Pancreas (tissue), 10 donors: ENCODE data around the gene POLR3K. TPM values are rescaled to one million over a fixed set of nuclear protein-coding genes. Genes with fewer than 3 reads are reported as not detected.

Experiments used
- ATAC-seq, 4 donors: fragments of 200-7000 bp; cut with Tn5 transposase; one replicate each; pipeline versions ENCODE4 v1.8.0 to v1.9.1; 2020; ENCODE audit warnings: mild to moderate bottlenecking in 4 of 4, moderate library complexity in 4 of 4
- DNase-seq, 6 donors: peaks; one replicate each; pipeline ENCODE4 v3.0.0-alpha.2; 2020
- FAIRE-seq: peaks from 2 replicates; lab custom pipeline; 2012; peaks lifted over from hg19 to GRCh38; lab: Jason Lieb, UNC
- H3K27ac ChIP-seq, 4 donors: fragments of 200-600 bp; sonication (generic); 1 replicate in 3 of 4; 2 replicates in 1 of 4; pipeline versions ENCODE4 v1.5.0 to v1.8.0; 2020
- H3K27me3 ChIP-seq, 4 donors: fragments of 200-600 bp; one replicate each; pipeline ENCODE4 v1.8.0; 2021
- H3K36me3 ChIP-seq, 3 donors: fragments of 200-600 bp; sonication (generic) in 1 of 3; one replicate each; pipeline versions ENCODE4 v1.5.0 to v1.8.0; 2020 to 2021
- H3K4me1 ChIP-seq, 3 donors: fragments of 200-600 bp; one replicate each; pipeline ENCODE4 v1.8.0; 2021
- H3K4me3 ChIP-seq, 4 donors: fragments of 200-600 bp; sonication (generic) in 2 of 4; one replicate each; pipeline versions ENCODE4 v1.5.0 to v1.8.0; 2020 to 2021
- H3K9me3 ChIP-seq, 4 donors: fragments of 200-600 bp; one replicate each; pipeline ENCODE4 v1.8.0; 2021
- CTCF ChIP-seq, 4 donors: fragments of 200-600 bp; sonication (generic) in 3 of 4; IDR thresholded peaks; one replicate each; pipeline versions ENCODE4 v1.5.0 to v1.8.0; 2021; ENCODE audit warnings: antibody characterized with exemption in 4 of 4
- WGBS, 2 donors: extraction: QIAGEN DNeasy Blood & Tissue Kit; methylation state at CpG; one replicate each; pipeline ENCODE4 v1.1.7; 2013; 5-methylcytosine and 5-hydroxymethylcytosine counted together
- intact Hi-C, 3 donors: fragments of 100-400 bp; cut with DNase I; formaldehyde crosslinking; loops; one replicate each; pipeline versions ENCODE4 v1.11.1 to v1.14.2; 2022
- polyA plus RNA-seq, 2 donors: library from polyadenylated mRNA; stranded (reverse); fragments of 200-250 nt; gene quantifications; one replicate each; pipeline ENCODE4 v1.2.3, GENCODE V29; 2013
- total RNA-seq, 6 donors: library from RNA; stranded (reverse); fragmentation: NEBNext Ultra II Directional in 4 of 6; extraction: Animal tissue kit (Norgen Biotek cat#: 25700) in 4 of 6; gene quantifications; one replicate each; pipeline versions ENCODE4 v1.2.1 to v1.2.4, GENCODE V29; 2021 to 2023
- donor health status: healthy with polysubstance abuse.
- donor health status: DM: no; HTN: no; CAD: no; lungs with moderate emphysema.
- donor health status: DM: no; HTN: no; CAD: no.
- donor health status: control.
- donor health status: control.
- donor health status: Bipolar disorder and iron deficiency.
- donor health status: DM: yes; HTN: yes; CAD: no.
- donor health status: DM: no; HTN: no; CAD: no.
- donor health status: DM: no; HTN: no; CAD: no.
- donor health status: DM: yes; HTN: yes; CAD: no.

The POLR3K gene
- total and polyA plus RNA-seq, 8 donors: 2.8 to 5.3 (median 4.1) TPM

- H3K4me1 ChIP-seq: peaks cover 0 to 13% (median 11%) of the 10 kb centered on the region in 3 donors
- WGBS, 2 donors: 73 to 80% methylated on average over 8 of the region's 8 CpGs
- TF ChIP-seq CTCF (IDR thresholded peaks at IDR 0.05): no peak
- DNase-seq: peak in 2 of 6 donors; percentile 34 to 68
- FAIRE-seq: no peak
- H3K27ac ChIP-seq: no peak overlapping the region
- no peak overlapping the region for H3K4me3 ChIP-seq
- H3K27me3 ChIP-seq: no peaks in the 10 kb centered on the region
- ATAC-seq: no peak
- H3K36me3 ChIP-seq: no peaks in the 10 kb centered on the region
- intact Hi-C loops: no loop called here
- no peaks in the 10 kb centered on the region for H3K9me3 ChIP-seq
Measured at GRCh38 chr16:69181-69580, 15.8 kb upstream of the POLR3K start.

- WGBS, 2 donors: 86 to 89% methylated on average over 27 of the region's 27 CpGs
- no peaks in the 10 kb centered on the region for H3K9me3 ChIP-seq
- peaks cover 0 to 7% (median 0%) of the 10 kb centered on the region in 3 donors for H3K36me3 ChIP-seq
- peak in 2 of 6 donors; percentile 32 to 60 for DNase-seq
- H3K4me3 ChIP-seq: no peak overlapping the region
- intact Hi-C loops: no loop called here
- H3K27me3 ChIP-seq: no peaks in the 10 kb centered on the region
- H3K4me1 ChIP-seq: peaks cover 0 to 13% (median 10%) of the 10 kb centered on the region in 3 donors
- no peak for FAIRE-seq
- H3K27ac ChIP-seq: no peak overlapping the region
- no peak for ATAC-seq
- no peak for TF ChIP-seq CTCF (IDR thresholded peaks at IDR 0.05)
Measured at GRCh38 chr16:67884-68789, 14.7 kb upstream of the POLR3K start.

- Histone ChIP-seq H3K4me3 (no peak overlapping the region), H3K27ac (no peak overlapping the region), H3K4me1 (peaks cover 0 to 8% (median 5%) of the 10 kb centered on the region in 3 donors), H3K27me3 (no peaks in the 10 kb centered on the region), H3K36me3 (peaks cover 0 to 11% (median 3%) of the 10 kb centered on the region in 3 donors), H3K9me3 (no peaks in the 10 kb centered on the region)
- 73 to 75% methylated on average over 10 of the region's 10 CpGs for WGBS, 2 donors
- TF ChIP-seq CTCF (IDR thresholded peaks at IDR 0.05): no peak
- FAIRE-seq (no peak), DNase-seq (peak in 2 of 6 donors; percentile 34 to 59), ATAC-seq (no peak)
- intact Hi-C loops: no loop called here
Measured at GRCh38 chr16:67183-67791, 13.9 kb upstream of the POLR3K start.

GRCh38 chr16:66309-67182, 13.1 kb upstream of the POLR3K start:
- no peak for ATAC-seq
- FAIRE-seq: no peak
- peaks cover 0 to 8% (median 5%) of the 10 kb centered on the region in 3 donors for H3K4me1 ChIP-seq
- H3K36me3 ChIP-seq: peaks cover 0 to 11% (median 3%) of the 10 kb centered on the region in 3 donors
- no peaks in the 10 kb centered on the region for H3K9me3 ChIP-seq
- no peak overlapping the region for H3K4me3 ChIP-seq
- H3K27me3 ChIP-seq: no peaks in the 10 kb centered on the region
- intact Hi-C loops: no loop called here
- no peak for TF ChIP-seq CTCF (IDR thresholded peaks at IDR 0.05)
- peak in 2 of 6 donors; percentile 22 to 44 for DNase-seq
- WGBS, 2 donors: 81 to 84% methylated on average over 13 of the region's 13 CpGs
- H3K27ac ChIP-seq: no peak overlapping the region
